HepG2 (cell line): ENCODE measurements around the gene NEURL4. TPM values are rescaled to one million over a fixed set of nuclear protein-coding genes. Genes with fewer than 3 reads are reported as not detected.

ENCODE experiments used
- ATF7-NPFF ChIP-seq: sonication (generic); formaldehyde crosslinking; IDR thresholded peaks from 2 replicates; pipeline ENCODE4 v1.8.1; 2023; ENCODE audit warnings: mild to moderate bottlenecking, low read depth, missing genetic modification reagents, moderate library complexity
- ELK4 ChIP-seq: sonication (generic); formaldehyde crosslinking; IDR thresholded peaks from 2 replicates; pipeline ENCODE4 v1.9.0; 2021; ENCODE audit warnings: missing genetic modification reagents, borderline replicate concordance
- GFI1 ChIP-seq: sonication (generic); formaldehyde crosslinking; IDR thresholded peaks from 2 replicates; pipeline ENCODE4 v1.5.0; 2020; ENCODE audit warnings: missing genetic modification reagents, mild to moderate bottlenecking, borderline replicate concordance
- HINFP ChIP-seq: sonication (generic); formaldehyde crosslinking; IDR thresholded peaks from 2 replicates; pipeline ENCODE4 v1.4.0; 2020; ENCODE audit warnings: low read depth, mild to moderate bottlenecking, missing genetic modification reagents
- HNF4A ChIP-seq: sonication (generic); formaldehyde crosslinking; IDR thresholded peaks from 2 replicates; pipeline ENCODE4 v1.4.0; 2020; ENCODE audit warnings: missing genetic modification reagents
- HNRNPK ChIP-seq: fragments of 200-400 bp; formaldehyde crosslinking; IDR thresholded peaks from 2 replicates; pipeline ENCODE4 v1.6.1; 2018; ENCODE audit warnings: low read length, low read depth, moderate library complexity, mild to moderate bottlenecking; ENCODE audit not compliant: poor library complexity, severe bottlenecking
- LCORL ChIP-seq, 2 experiments: fragments of 450-650 bp in 1 of 2; sonication (generic) in 1 of 2; formaldehyde crosslinking in 1 of 2; IDR thresholded peaks; 2 replicates each; pipeline versions ENCODE4 v1.5.0 to v1.6.1; 2017 to 2020; ENCODE audit warnings: antibody characterized with exemption in 1 of 2, missing genetic modification reagents in 1 of 2
- MATR3 ChIP-seq: sonication (generic); formaldehyde crosslinking; IDR thresholded peaks from 2 replicates; pipeline ENCODE4 v1.4.0; 2020; ENCODE audit warnings: missing genetic modification reagents
- MBD4 ChIP-seq: IDR thresholded peaks from 2 replicates; pipeline ENCODE4 v1.6.1; 2012; ENCODE audit warnings: low read length, inconsistent platforms, borderline replicate concordance
- NR0B2 ChIP-seq: sonication (generic); formaldehyde crosslinking; IDR thresholded peaks from 2 replicates; pipeline ENCODE4 v1.4.0; 2020; ENCODE audit warnings: mild to moderate bottlenecking, missing genetic modification reagents
- PLSCR1 ChIP-seq: sonication (generic); formaldehyde crosslinking; IDR thresholded peaks from 2 replicates; pipeline ENCODE4 v1.5.0; 2020; ENCODE audit warnings: missing genetic modification reagents, mild to moderate bottlenecking, borderline replicate concordance
- POGZ ChIP-seq: sonication (generic); formaldehyde crosslinking; IDR thresholded peaks from 2 replicates; pipeline ENCODE4 v1.4.0; 2020; ENCODE audit warnings: mild to moderate bottlenecking, missing genetic modification reagents
- RBAK ChIP-seq: sonication (generic); formaldehyde crosslinking; IDR thresholded peaks from 2 replicates; pipeline ENCODE4 v1.5.1; 2020; ENCODE audit warnings: mild to moderate bottlenecking, missing genetic modification reagents
- SMC3 ChIP-seq: IDR thresholded peaks from 2 replicates; pipeline ENCODE4 v1.6.1; 2011; ENCODE audit warnings: low read length, improper control_type of control experiment
- SPEN ChIP-seq: sonication (generic); formaldehyde crosslinking; IDR thresholded peaks from 2 replicates; pipeline ENCODE4 v1.5.1; 2020; ENCODE audit warnings: low read depth, mild to moderate bottlenecking, missing genetic modification reagents
- SRY ChIP-seq: sonication (generic); formaldehyde crosslinking; IDR thresholded peaks from 2 replicates; pipeline ENCODE4 v1.8.0; 2022; ENCODE audit warnings: mild to moderate bottlenecking, missing genetic modification reagents
- TFDP1 ChIP-seq: IDR thresholded peaks from 2 replicates; pipeline ENCODE4 v1.6.1; 2016; ENCODE audit warnings: missing compliant biosample characterization, missing genetic modification reagents, borderline replicate concordance
- ZBTB37 ChIP-seq: sonication (generic); formaldehyde crosslinking; IDR thresholded peaks from 2 replicates; pipeline ENCODE4 v1.4.0; 2020; ENCODE audit warnings: mild to moderate bottlenecking, missing genetic modification reagents
- ZFX ChIP-seq: sonication (generic); formaldehyde crosslinking; IDR thresholded peaks from 2 replicates; pipeline ENCODE4 v1.4.0; 2020; ENCODE audit warnings: mild to moderate bottlenecking, low read depth, missing genetic modification reagents, moderate library complexity
- ZNF160 ChIP-seq: sonication (generic); formaldehyde crosslinking; IDR thresholded peaks from 2 replicates; pipeline ENCODE4 v1.8.0; 2022; ENCODE audit warnings: mild to moderate bottlenecking, inconsistent platforms, missing genetic modification reagents
- ZNF572 ChIP-seq: sonication (generic); formaldehyde crosslinking; IDR thresholded peaks from 2 replicates; pipeline ENCODE4 v1.5.1; 2020; ENCODE audit warnings: mild to moderate bottlenecking, missing genetic modification reagents
- ZNF768 ChIP-seq: sonication (generic); formaldehyde crosslinking; IDR thresholded peaks from 2 replicates; pipeline ENCODE4 v1.4.0; 2020; ENCODE audit warnings: missing genetic modification reagents
- ZNF780A ChIP-seq: sonication (generic); formaldehyde crosslinking; IDR thresholded peaks from 2 replicates; pipeline ENCODE4 v1.8.0; 2022; ENCODE audit warnings: mild to moderate bottlenecking, missing genetic modification reagents, moderate library complexity
- ZNF850 ChIP-seq: sonication (generic); formaldehyde crosslinking; conservative IDR thresholded peaks from 2 replicates; pipeline ENCODE4 v1.9.0; 2021; ENCODE audit warnings: mild to moderate bottlenecking, missing genetic modification reagents
- polyA plus RNA-seq, 8 experiments: library from polyadenylated mRNA; depleted of rRNA in 3 of 8; stranded (reverse) in 7 of 8; unstranded in 1 of 8; fragments of >200 nt; fragmentation: Illumina TruSeq in 4 of 8; extraction: Trizol in 4 of 8; gene quantifications; 2 replicates each; pipeline versions ENCODE4 v1.2.1 to v1.2.3, GENCODE V29; 2011 to 2016; ENCODE audit warnings: low read depth in 4 of 8, missing spikeins in 1 of 8, mixed read lengths in 1 of 8; ENCODE audit not compliant: insufficient read depth in 1 of 8
- total RNA-seq, 5 experiments: library from RNA; depleted of rRNA; stranded (reverse); fragments of >200 nt; fragmentation: Illumina TruSeq; extraction: Trizol; gene quantifications; 2 replicates each; pipeline ENCODE4 v1.2.3, GENCODE V29; 2016; ENCODE audit warnings: low read depth in 1 of 5

Gene NEURL4
- total and polyA plus RNA-seq, 2 of the 13 experiments (the other 11 are each of a cell fraction or from before 2014, with no cell fraction given) = 14.8 to 15.7 TPM

- TF ChIP-seq MATR3 (CRISPR knock-in tag) (no peak), ZNF768 (peak; percentile 63; the same call in 1 of the 2 replicates), RBAK (CRISPR knock-in tag) (no peak), HINFP (CRISPR knock-in tag) (no peak), ELK4 (CRISPR knock-in tag) (no peak), POGZ (CRISPR knock-in tag) (0 out of 2 replicates have a peak, but pooled peaks have one; percentile 18), ZNF572 (CRISPR knock-in tag) (peak; percentile 57; the same call in 1 of the 2 replicates), NR0B2 (CRISPR knock-in tag) (no peak), MBD4 (no peak), ZNF160 (CRISPR knock-in tag) (no peak), ZNF780A (CRISPR knock-in tag) (no peak), TFDP1 (CRISPR knock-in tag) (0 out of 2 replicates have a peak, but pooled peaks have one; percentile 39), ZBTB37 (CRISPR knock-in tag) (no peak), HNRNPK (no peak), SMC3 (peak; percentile 49; the same call in 1 of the 2 replicates), SRY (no peak), HNF4A (CRISPR knock-in tag) (no peak), ZFX (CRISPR knock-in tag) (peak; percentile 67), ATF7-NPFF (no peak), LCORL (IDR thresholded peaks at IDR 0.05) (no peak), LCORL (CRISPR knock-in tag; IDR thresholded peaks at IDR 0.05) (peak; percentile 72), ZNF850 (CRISPR knock-in tag) (no peak), GFI1 (CRISPR knock-in tag) (no peak), PLSCR1 (CRISPR knock-in tag) (no peak), SPEN (no peak)
These were observed 27.0 kb upstream of the NEURL4 start (continued) for GRCh38 chr17:7356072-7356549.
